ENCODE results near the gene SERINC3. TPM values are rescaled to one million over a fixed set of nuclear protein-coding genes. Genes with fewer than 3 reads are reported as not detected.

SERINC3 gene
- polyA plus RNA-seq, 1 donor (not counting 4 experiments of a cell fraction or from before 2014, with no cell fraction given): 118 TPM

DNA sequence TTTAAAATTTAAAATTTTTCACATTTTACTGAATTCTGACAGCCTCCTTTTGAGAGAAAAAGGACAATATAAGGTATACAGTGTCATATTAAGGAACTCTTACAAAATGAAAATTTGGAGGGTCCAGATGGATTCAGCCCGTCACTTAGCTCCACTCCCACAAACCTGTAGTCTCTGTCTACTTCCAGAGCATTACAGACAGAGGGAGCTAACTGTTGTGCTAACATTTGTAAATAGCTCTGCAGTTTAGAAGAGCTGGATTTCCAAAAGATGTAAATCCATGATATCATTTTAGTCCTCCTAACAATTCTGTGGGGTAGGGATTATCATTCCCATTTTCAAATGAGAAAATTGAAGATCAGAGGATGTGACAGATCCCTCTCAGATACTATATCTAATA, 16.1 kb upstream of the SERINC3 start:
- no peak for TF ChIP-seq CTCF (optimal IDR thresholded peaks at IDR 0.05 in 1 of 3, IDR thresholded peaks at IDR 0.05 in 1 of 3, conservative IDR thresholded peaks at IDR 0.05 in 1 of 3; ENCODE audit: extremely low read depth in 1 of 3, insufficient read depth in 2 of 3, low read length in 3 of 3)
- TF ChIP-seq EZH2 (IDR thresholded peaks at IDR 0.05; ENCODE audit: low read length): no peak

GRCh38 chr20:44536175-44536574, 14.3 kb upstream of the SERINC3 start:
- no peak for TF ChIP-seq CTCF (optimal IDR thresholded peaks at IDR 0.05 in 1 of 3, IDR thresholded peaks at IDR 0.05 in 1 of 3, conservative IDR thresholded peaks at IDR 0.05 in 1 of 3; ENCODE audit: extremely low read depth in 1 of 3, insufficient read depth in 2 of 3, low read length in 3 of 3)
- H3K27me3 ChIP-seq (ENCODE audit: control insufficient read depth, extremely low read depth, insufficient read depth, low read length): no peaks in the 10 kb centered on the region

More for the DNA sequence above, 16.1 kb upstream of the SERINC3 start:
- no peak overlapping the region for H2AFZ ChIP-seq (ENCODE audit: control insufficient read depth, low read length)
- H3K79me2 ChIP-seq (ENCODE audit: control insufficient read depth, insufficient read depth, low read length): no peaks in the 10 kb centered on the region
- H3K27ac ChIP-seq (ENCODE audit: control insufficient read depth, insufficient read depth, low read length): no peak overlapping the region
- H3K4me3 ChIP-seq (ENCODE audit: control insufficient read depth in 2 of 3, extremely low read depth in 1 of 3, insufficient read depth in 2 of 3, low read depth in 1 of 3, low read length in 3 of 3): no peak overlapping the region
- H3K9me1 ChIP-seq (ENCODE audit: control insufficient read depth, extremely low read depth, insufficient read depth, low read length): no peaks in the 10 kb centered on the region
- H3K9me3 ChIP-seq (ENCODE audit: control insufficient read depth, low read depth, low read length): no peaks in the 10 kb centered on the region
- dilution Hi-C loops (cut with MboI; ENCODE audit: extremely low pct_ligation_motif_present, low sequenced_read_pairs): no loop called here
- H4K20me1 ChIP-seq (ENCODE audit: control insufficient read depth, extremely low read depth, insufficient read depth, low read length): no peaks in the 10 kb centered on the region
- no peak overlapping the region for H3K9ac ChIP-seq (ENCODE audit: control insufficient read depth, extremely low read depth, insufficient read depth, low read length)
- no peaks in the 10 kb centered on the region for H3K27me3 ChIP-seq (ENCODE audit: control insufficient read depth, extremely low read depth, insufficient read depth, low read length)
- DNase-seq (ENCODE audit: low read depth, low spot score) (no peak), FAIRE-seq (no peak)
- H3K36me3 ChIP-seq (ENCODE audit: control insufficient read depth in 2 of 2, extremely low read depth in 1 of 2, insufficient read depth in 2 of 2, low read length in 2 of 2): no peaks in the 10 kb centered on the region
- peaks cover under 1% of the 10 kb centered on the region for H3K4me1 ChIP-seq (ENCODE audit: control insufficient read depth, extremely low read depth, insufficient read depth, low read length)
- no peak overlapping the region for H3K4me2 ChIP-seq (ENCODE audit: control insufficient read depth, extremely low read depth, insufficient read depth, low read depth, low read length)

More at GRCh38 chr20:44536175-44536574, 14.3 kb upstream of the SERINC3 start:
- H2AFZ ChIP-seq (ENCODE audit: control insufficient read depth, low read length): no peak overlapping the region
- peaks cover 10% of the 10 kb centered on the region for H3K4me1 ChIP-seq (ENCODE audit: control insufficient read depth, extremely low read depth, insufficient read depth, low read length)
- FAIRE-seq (no peak), DNase-seq (ENCODE audit: low read depth, low spot score) (no peak)
- no peak overlapping the region for H3K4me2 ChIP-seq (ENCODE audit: control insufficient read depth, extremely low read depth, insufficient read depth, low read depth, low read length)
- H3K4me3 ChIP-seq (ENCODE audit: control insufficient read depth in 2 of 3, extremely low read depth in 1 of 3, insufficient read depth in 2 of 3, low read depth in 1 of 3, low read length in 3 of 3): no peak overlapping the region
- dilution Hi-C loops (cut with MboI; ENCODE audit: extremely low pct_ligation_motif_present, low sequenced_read_pairs): no loop called here
- H3K9me3 ChIP-seq (ENCODE audit: control insufficient read depth, low read depth, low read length): no peaks in the 10 kb centered on the region
- H3K27ac ChIP-seq (ENCODE audit: control insufficient read depth, insufficient read depth, low read length): no peak overlapping the region
- no peaks in the 10 kb centered on the region for H4K20me1 ChIP-seq (ENCODE audit: control insufficient read depth, extremely low read depth, insufficient read depth, low read length)
- H3K9ac ChIP-seq (ENCODE audit: control insufficient read depth, extremely low read depth, insufficient read depth, low read length): no peak overlapping the region
- no peaks in the 10 kb centered on the region for H3K79me2 ChIP-seq (ENCODE audit: control insufficient read depth, insufficient read depth, low read length)
- H3K36me3 ChIP-seq (ENCODE audit: control insufficient read depth in 2 of 2, extremely low read depth in 1 of 2, insufficient read depth in 2 of 2, low read length in 2 of 2): no peaks in the 10 kb centered on the region
- no peaks in the 10 kb centered on the region for H3K9me1 ChIP-seq (ENCODE audit: control insufficient read depth, extremely low read depth, insufficient read depth, low read length)
